ENCODE data around the gene CCDC171.

Gene CCDC171

DNA sequence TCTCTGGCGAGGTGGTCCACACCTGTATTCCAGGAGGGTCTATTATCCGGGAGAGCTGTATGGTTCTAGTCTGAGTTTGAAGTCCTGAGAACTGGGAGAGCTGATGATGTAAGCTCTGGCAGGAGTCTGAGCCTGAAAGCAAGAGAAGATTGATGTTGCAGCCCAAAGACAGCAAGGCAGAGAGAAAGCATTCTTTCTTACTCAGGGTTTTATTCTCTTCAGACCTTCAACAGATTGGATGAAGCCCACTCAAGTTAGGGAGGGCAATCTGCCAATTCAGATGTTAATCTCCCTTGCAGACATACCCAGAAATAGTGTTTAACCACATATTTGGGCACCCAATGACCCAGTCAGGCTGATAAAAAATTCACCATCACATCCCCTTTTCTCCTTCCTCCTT lies 159.1 kb downstream of the CCDC171 start:
- no peaks in the 10 kb centered on the region for H3K36me3 ChIP-seq (ENCODE audit: control insufficient read depth, insufficient read depth, low read length)

DNA sequence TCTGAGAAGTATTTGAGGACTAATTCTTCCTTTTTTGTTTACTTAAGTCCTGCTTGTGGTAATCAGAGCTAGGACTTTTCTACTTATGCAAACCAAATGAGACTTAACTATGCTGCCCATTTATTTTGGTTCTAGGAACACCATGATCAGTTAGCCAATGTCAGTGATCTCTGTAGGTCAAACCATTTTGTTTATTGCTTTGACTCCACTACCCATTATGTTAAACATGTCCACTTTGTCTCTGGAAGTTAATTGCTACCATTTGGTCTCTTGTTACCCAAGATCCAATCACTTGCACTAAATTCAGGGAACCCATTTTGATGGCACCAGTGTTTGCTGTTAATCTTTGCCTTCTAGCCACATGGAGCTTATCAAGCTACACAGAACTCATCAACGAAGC lies 161.9 kb downstream of the CCDC171 start:
- Histone ChIP-seq H3K4me1 (ENCODE audit: control insufficient read depth, insufficient read depth, low read length) (no peaks in the 10 kb centered on the region), H3K9ac (ENCODE audit: low read depth, low read length) (no peak overlapping the region), H3K9me3 (ENCODE audit: control insufficient read depth, insufficient read depth, low read length) (no peaks in the 10 kb centered on the region), H3K4me3 (ENCODE audit: low read depth, low read length) (no peak overlapping the region), H3K36me3 (ENCODE audit: control insufficient read depth, insufficient read depth, low read length) (no peaks in the 10 kb centered on the region), H3K27me3 (ENCODE audit: control insufficient read depth, insufficient read depth, low read length) (no peaks in the 10 kb centered on the region)

More for the DNA sequence above, 159.1 kb downstream of the CCDC171 start:
- Histone ChIP-seq H3K4me3 (ENCODE audit: low read depth, low read length) (no peak overlapping the region), H3K4me1 (ENCODE audit: control insufficient read depth, insufficient read depth, low read length) (no peaks in the 10 kb centered on the region), H3K9ac (ENCODE audit: low read depth, low read length) (no peak overlapping the region), H3K9me3 (ENCODE audit: control insufficient read depth, insufficient read depth, low read length) (no peaks in the 10 kb centered on the region), H3K27me3 (ENCODE audit: control insufficient read depth, insufficient read depth, low read length) (no peaks in the 10 kb centered on the region)

- no peaks in the 10 kb centered on the region for H3K9me3 ChIP-seq (ENCODE audit: control insufficient read depth, insufficient read depth, low read length)
- H3K27me3 ChIP-seq (ENCODE audit: control insufficient read depth, insufficient read depth, low read length) = no peaks in the 10 kb centered on the region
- H3K4me3 ChIP-seq (ENCODE audit: low read depth, low read length) = no peak overlapping the region
- H3K9ac ChIP-seq (ENCODE audit: low read depth, low read length) = no peak overlapping the region
- H3K4me1 ChIP-seq (ENCODE audit: control insufficient read depth, insufficient read depth, low read length) = no peaks in the 10 kb centered on the region
- H3K36me3 ChIP-seq (ENCODE audit: control insufficient read depth, insufficient read depth, low read length) = no peaks in the 10 kb centered on the region
Measured at GRCh38 chr9:15717290-15717967, 164.6 kb downstream of the CCDC171 start.

DNA sequence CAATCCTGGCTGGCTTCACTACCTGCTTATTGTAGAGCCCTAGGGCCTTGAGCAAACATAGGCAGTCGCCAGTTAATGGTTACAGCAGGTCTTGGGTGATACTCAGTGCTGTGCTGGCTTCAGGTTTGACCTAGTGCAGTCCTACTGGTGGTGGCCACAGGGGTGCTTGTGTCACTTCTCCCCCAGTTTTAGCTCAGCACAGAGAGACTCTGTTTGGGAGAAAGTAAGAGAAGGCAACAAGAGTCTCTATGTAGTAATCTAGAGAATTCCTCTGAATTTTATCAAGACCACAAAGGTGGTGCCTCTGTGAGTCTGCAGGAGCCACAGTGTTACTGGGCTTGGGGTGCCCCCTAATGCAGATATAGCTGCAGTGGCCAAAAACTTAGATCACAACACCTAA lies 165.6 kb downstream of the CCDC171 start:
- Histone ChIP-seq H3K36me3 (ENCODE audit: control insufficient read depth, insufficient read depth, low read length) (no peaks in the 10 kb centered on the region), H3K9ac (ENCODE audit: low read depth, low read length) (no peak overlapping the region), H3K4me1 (ENCODE audit: control insufficient read depth, insufficient read depth, low read length) (peaks cover 7% of the 10 kb centered on the region), H3K4me3 (ENCODE audit: low read depth, low read length) (no peak overlapping the region), H3K9me3 (ENCODE audit: control insufficient read depth, insufficient read depth, low read length) (no peaks in the 10 kb centered on the region), H3K27me3 (ENCODE audit: control insufficient read depth, insufficient read depth, low read length) (no peaks in the 10 kb centered on the region)

DNA sequence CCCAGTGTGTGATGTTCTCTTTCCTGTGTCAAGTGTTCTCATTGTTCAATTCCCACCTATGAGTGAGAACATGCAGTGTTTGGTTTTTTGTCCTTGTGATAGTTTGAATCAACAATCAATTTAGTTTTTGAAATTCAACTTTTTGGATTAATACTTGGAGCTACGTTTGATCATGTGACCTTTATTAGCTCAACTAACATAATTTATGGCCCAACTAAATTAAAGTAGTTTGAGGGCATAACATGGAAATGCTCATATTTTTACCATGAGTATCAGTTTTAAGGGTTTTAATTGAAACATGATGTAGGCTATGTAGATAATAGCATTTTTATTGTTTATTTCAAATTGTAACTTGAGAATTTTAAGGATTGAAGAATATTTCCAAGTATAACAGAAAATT lies 168.0 kb downstream of the CCDC171 start:
- Histone ChIP-seq H3K36me3 (ENCODE audit: control insufficient read depth, insufficient read depth, low read length) (no peaks in the 10 kb centered on the region), H3K4me1 (ENCODE audit: control insufficient read depth, insufficient read depth, low read length) (peaks cover 7% of the 10 kb centered on the region), H3K4me3 (ENCODE audit: low read depth, low read length) (no peak overlapping the region), H3K9me3 (ENCODE audit: control insufficient read depth, insufficient read depth, low read length) (no peaks in the 10 kb centered on the region), H3K27me3 (ENCODE audit: control insufficient read depth, insufficient read depth, low read length) (no peaks in the 10 kb centered on the region), H3K9ac (ENCODE audit: low read depth, low read length) (no peak overlapping the region)

DNA sequence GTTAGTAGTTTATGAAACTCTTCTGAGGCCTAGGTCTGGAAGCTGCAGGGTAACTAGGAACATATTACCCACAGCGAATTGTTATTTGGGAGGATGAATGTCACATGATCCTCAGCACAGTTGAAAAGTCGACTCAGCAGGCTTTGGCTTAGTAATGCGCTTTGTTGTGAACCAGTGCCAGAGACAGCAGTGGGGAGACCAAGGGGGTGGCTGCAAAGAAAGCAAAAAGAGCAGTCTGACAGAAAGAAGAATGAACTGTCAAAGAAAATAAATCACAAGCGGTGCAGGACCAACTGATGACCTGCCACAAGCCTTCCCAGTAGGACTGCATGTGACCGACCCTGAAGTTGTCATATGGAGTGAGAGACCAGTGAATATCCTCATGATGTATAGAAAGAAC lies 170.0 kb downstream of the CCDC171 start:
- no peak overlapping the region for H3K4me3 ChIP-seq (ENCODE audit: low read depth, low read length)
- peaks cover 7% of the 10 kb centered on the region for H3K4me1 ChIP-seq (ENCODE audit: control insufficient read depth, insufficient read depth, low read length)
- H3K27me3 ChIP-seq (ENCODE audit: control insufficient read depth, insufficient read depth, low read length) = no peaks in the 10 kb centered on the region
- H3K9me3 ChIP-seq (ENCODE audit: control insufficient read depth, insufficient read depth, low read length) = no peaks in the 10 kb centered on the region
- H3K9ac ChIP-seq (ENCODE audit: low read depth, low read length) = no peak overlapping the region
- H3K36me3 ChIP-seq (ENCODE audit: control insufficient read depth, insufficient read depth, low read length) = no peaks in the 10 kb centered on the region

DNA sequence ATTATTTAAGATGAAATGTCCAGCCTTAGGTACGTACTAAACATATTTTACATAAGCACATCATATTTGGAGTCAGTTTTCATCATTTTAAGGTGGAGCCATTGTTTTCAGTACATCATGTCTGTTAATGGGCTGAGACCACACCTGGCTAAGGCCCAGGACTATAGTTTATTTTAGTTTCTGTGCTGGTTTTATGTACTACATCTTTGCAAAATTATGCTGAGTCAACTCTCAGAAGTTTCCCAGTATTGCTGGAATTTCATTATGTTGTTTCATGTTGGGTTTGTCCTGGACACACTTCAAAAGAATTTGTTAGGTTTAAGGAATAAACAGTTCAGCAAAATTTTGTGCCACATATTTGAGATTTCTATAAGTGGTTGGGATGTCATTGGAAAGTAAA lies 171.2 kb downstream of the CCDC171 start:
- H3K9me3 ChIP-seq (ENCODE audit: control insufficient read depth, insufficient read depth, low read length) = no peaks in the 10 kb centered on the region
- no peak overlapping the region for H3K4me3 ChIP-seq (ENCODE audit: low read depth, low read length)
- H3K4me1 ChIP-seq (ENCODE audit: control insufficient read depth, insufficient read depth, low read length) = peaks cover 7% of the 10 kb centered on the region
- no peaks in the 10 kb centered on the region for H3K27me3 ChIP-seq (ENCODE audit: control insufficient read depth, insufficient read depth, low read length)
- H3K36me3 ChIP-seq (ENCODE audit: control insufficient read depth, insufficient read depth, low read length) = no peaks in the 10 kb centered on the region
- no peak overlapping the region for H3K9ac ChIP-seq (ENCODE audit: low read depth, low read length)

GRCh38 chr9:15724612-15725011 lies 171.8 kb downstream of the CCDC171 start:
- H3K36me3 ChIP-seq (ENCODE audit: control insufficient read depth, insufficient read depth, low read length) = no peaks in the 10 kb centered on the region
- H3K9me3 ChIP-seq (ENCODE audit: control insufficient read depth, insufficient read depth, low read length) = no peaks in the 10 kb centered on the region
- H3K4me3 ChIP-seq (ENCODE audit: low read depth, low read length) = no peak overlapping the region
- H3K9ac ChIP-seq (ENCODE audit: low read depth, low read length) = no peak overlapping the region
- no peaks in the 10 kb centered on the region for H3K27me3 ChIP-seq (ENCODE audit: control insufficient read depth, insufficient read depth, low read length)
- H3K4me1 ChIP-seq (ENCODE audit: control insufficient read depth, insufficient read depth, low read length) = peaks cover 7% of the 10 kb centered on the region

DNA sequence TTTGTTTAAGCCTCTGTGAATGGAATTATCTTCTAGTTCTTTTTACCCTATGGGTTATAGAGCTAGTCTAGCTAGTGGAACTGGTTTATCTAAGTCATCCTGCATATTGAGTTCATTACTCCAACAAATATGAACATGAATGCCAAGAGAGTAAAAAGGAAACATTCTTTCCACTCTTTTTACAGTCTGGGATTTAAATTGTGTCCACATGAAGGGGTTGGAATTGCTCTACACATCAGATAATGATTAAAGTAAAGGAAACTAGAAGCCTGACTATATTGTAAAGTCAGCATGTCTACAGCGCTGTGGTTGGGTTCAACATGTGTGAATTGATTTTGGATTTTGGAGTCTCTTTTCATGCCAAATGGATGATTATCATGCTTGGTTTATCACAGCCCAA lies 173.1 kb downstream of the CCDC171 start:
- Histone ChIP-seq H3K4me1 (ENCODE audit: control insufficient read depth, insufficient read depth, low read length) (peaks cover 7% of the 10 kb centered on the region), H3K27me3 (ENCODE audit: control insufficient read depth, insufficient read depth, low read length) (no peaks in the 10 kb centered on the region), H3K4me3 (ENCODE audit: low read depth, low read length) (no peak overlapping the region), H3K36me3 (ENCODE audit: control insufficient read depth, insufficient read depth, low read length) (no peaks in the 10 kb centered on the region), H3K9ac (ENCODE audit: low read depth, low read length) (no peak overlapping the region), H3K9me3 (ENCODE audit: control insufficient read depth, insufficient read depth, low read length) (no peaks in the 10 kb centered on the region)

DNA sequence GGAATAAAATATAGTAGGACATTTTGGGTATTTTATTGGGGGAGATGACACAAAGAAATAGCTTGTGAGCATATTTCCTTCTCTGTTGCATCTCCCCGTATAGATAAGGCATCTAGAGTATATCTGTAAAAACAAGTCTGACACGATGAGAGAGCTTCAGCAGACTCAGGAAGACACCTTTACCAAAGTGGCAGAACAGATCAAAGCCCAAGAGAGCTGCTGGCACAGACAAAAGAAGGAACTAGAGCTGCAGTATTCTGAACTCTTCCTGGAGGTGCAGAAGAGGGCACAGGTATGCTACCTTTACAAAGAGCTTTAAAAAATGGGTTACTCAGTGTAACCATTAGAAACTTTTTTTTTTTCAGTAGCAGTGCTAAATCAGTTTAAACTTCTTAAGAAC lies 176.7 kb downstream of the CCDC171 start:
- Histone ChIP-seq H3K27me3 (ENCODE audit: control insufficient read depth, insufficient read depth, low read length) (no peaks in the 10 kb centered on the region), H3K9me3 (ENCODE audit: control insufficient read depth, insufficient read depth, low read length) (no peaks in the 10 kb centered on the region), H3K36me3 (ENCODE audit: control insufficient read depth, insufficient read depth, low read length) (no peaks in the 10 kb centered on the region), H3K9ac (ENCODE audit: low read depth, low read length) (no peak overlapping the region), H3K4me3 (ENCODE audit: low read depth, low read length) (no peak overlapping the region), H3K4me1 (ENCODE audit: control insufficient read depth, insufficient read depth, low read length) (no peaks in the 10 kb centered on the region)

GRCh38 chr9:15735083-15735857 lies 182.4 kb downstream of the CCDC171 start:
- no peaks in the 10 kb centered on the region for H3K27me3 ChIP-seq (ENCODE audit: control insufficient read depth, insufficient read depth, low read length)
- no peaks in the 10 kb centered on the region for H3K4me1 ChIP-seq (ENCODE audit: control insufficient read depth, insufficient read depth, low read length)
- no peaks in the 10 kb centered on the region for H3K36me3 ChIP-seq (ENCODE audit: control insufficient read depth, insufficient read depth, low read length)
- H3K4me3 ChIP-seq (ENCODE audit: low read depth, low read length) = no peak overlapping the region
- H3K9ac ChIP-seq (ENCODE audit: low read depth, low read length) = no peak overlapping the region
- no peaks in the 10 kb centered on the region for H3K9me3 ChIP-seq (ENCODE audit: control insufficient read depth, insufficient read depth, low read length)

DNA sequence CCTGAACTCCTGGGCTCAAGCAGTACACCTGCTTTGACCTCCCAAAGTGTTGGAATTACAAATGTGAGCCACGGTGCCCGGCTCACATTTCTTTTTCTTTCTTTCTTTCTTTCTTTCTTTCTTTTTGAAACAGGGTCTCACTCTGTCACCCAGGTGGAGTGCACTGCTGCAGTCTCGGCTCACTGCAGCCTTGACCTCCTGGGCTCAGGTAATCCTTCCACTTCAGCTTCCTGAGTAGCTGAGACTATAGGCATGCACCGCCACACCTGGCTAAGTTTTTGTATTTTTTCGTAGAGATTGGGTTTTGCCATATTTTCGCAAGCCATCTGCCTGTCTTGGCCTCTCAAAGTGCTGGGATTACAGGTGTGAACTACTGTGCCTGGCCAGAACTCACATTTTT lies 183.7 kb downstream of the CCDC171 start:
- Histone ChIP-seq H3K9ac (ENCODE audit: low read depth, low read length) (no peak overlapping the region), H3K36me3 (ENCODE audit: control insufficient read depth, insufficient read depth, low read length) (no peaks in the 10 kb centered on the region), H3K4me3 (ENCODE audit: low read depth, low read length) (no peak overlapping the region), H3K27me3 (ENCODE audit: control insufficient read depth, insufficient read depth, low read length) (no peaks in the 10 kb centered on the region), H3K4me1 (ENCODE audit: control insufficient read depth, insufficient read depth, low read length) (no peaks in the 10 kb centered on the region), H3K9me3 (ENCODE audit: control insufficient read depth, insufficient read depth, low read length) (no peaks in the 10 kb centered on the region)

Measured in iPS-15b (cell line).